ENCODE data around the gene HSPA1B. TPM values are rescaled to one million over a fixed set of nuclear protein-coding genes. Genes with fewer than 3 reads are reported as not detected.

Gene HSPA1B
- total and polyA plus RNA-seq, 2 of the 4 experiments (the other 2 are of a cell fraction) = 61.1 to 93.6 TPM

GRCh38 chr6:31815025-31815838 is 12.3 kb upstream of the HSPA1B start, which contains the start of the genes HSPA1A and HSPA1L:
TSS of gene HSPA1A (plus strand) at chr6:31815543. CDS start at chr6:31815757, 214 bp downstream.
TSS of gene HSPA1L (minus strand) at chr6:31815283. CDS start at chr6:31811972, 3,311 bp downstream.
- BruUV-seq (replicated peaks) = no TSS peak
- peak within 1 kb of the TSS; percentile 98 for H3K14ac ChIP-seq (replicated peaks; ENCODE audit: low read depth, low read length)
- H2AK5ac ChIP-seq (ENCODE audit: low read depth, low read length) = peak within 1 kb of the TSS; percentile 94
- no peaks in the 10 kb centered on the region for H3K36me3 ChIP-seq (ENCODE audit: control insufficient read depth, insufficient read depth, low read length)
- peak within 1 kb of the TSS; percentile 98 for H4K5ac ChIP-seq (ENCODE audit: low read depth, low read length)
- no peaks in the 10 kb centered on the region; the same call in none of the 2 replicates for H3K9me1 ChIP-seq (ENCODE audit: insufficient read depth, low read length)
- H2BK15ac ChIP-seq (ENCODE audit: low read depth, low read length) = peak within 1 kb of the TSS; percentile 94; the same call in 1 of the 3 replicates
- H3K4me2 ChIP-seq (ENCODE audit: low read depth, low read length) = peak within 1 kb of the TSS; percentile 96
- ChIA-PET POLR2A (ENCODE audit: unreplicated experiment) (interaction anchor here (1.2 to 2.0 kb wide), 2 partner anchors 9 to 12 kb away, joined by 10 to 11 read pairs; partner anchors contain the start of genes HSPA1B and LSM2), CTCF (no interaction called here)
- in situ Hi-C loops (cut with MboI; ENCODE audit: low sequenced_read_pairs) = no loop called here
- peak; percentile 95 for DNase-seq
- H3K79me1 ChIP-seq (ENCODE audit: low read depth in 1 of 2, low read length in 2 of 2) = peaks cover 8 to 29% of the 10 kb centered on the region in 2 experiments
- H4K20me1 ChIP-seq (ENCODE audit: insufficient read depth, low read length) = no peaks in the 10 kb centered on the region; the same call in 1 of the 2 replicates
- H3K9ac ChIP-seq (ENCODE audit: low read depth, low read length) = peak within 1 kb of the TSS; percentile 84
- H3K18ac ChIP-seq (ENCODE audit: low read depth, low read length) = peak within 1 kb of the TSS; percentile 79
- H3K56ac ChIP-seq (ENCODE audit: extremely low read depth, insufficient read depth, low read length) = peak within 1 kb of the TSS; percentile 97
- 0% methylated on average over 10 of the region's 56 CpGs; no CpG with 5 or more reads in 1 of the 2 experiments for WGBS, 2 experiments (ENCODE audit: extremely low coverage in 2 of 2, insufficient read length in 1 of 2)
- H2AFZ ChIP-seq (replicated peaks; ENCODE audit: low read length, poor library complexity) = peak within 1 kb of the TSS; percentile 90
- H4K91ac ChIP-seq (ENCODE audit: insufficient read depth, low read depth, low read length) = peak within 1 kb of the TSS; percentile 96
- H2BK120ac ChIP-seq (ENCODE audit: low read depth, low read length) = peak within 1 kb of the TSS; percentile 82
- peak; percentile 89 for ATAC-seq (ENCODE audit: low read depth)
- H3K4ac ChIP-seq (ENCODE audit: low read depth, low read length) = peak within 1 kb of the TSS; percentile 97
- H4K8ac ChIP-seq (ENCODE audit: low read depth in 2 of 2, low read length in 2 of 2) = peak within 1 kb of the TSS; percentile 83 to 99
- no peak within 1 kb of the TSS for H2BK20ac ChIP-seq (ENCODE audit: low read depth, low read length)
- no peaks in the 10 kb centered on the region for H3K27me3 ChIP-seq (ENCODE audit: control insufficient read depth, insufficient read depth, low read length)
- peaks cover 3% of the 10 kb centered on the region for H3K4me1 ChIP-seq (ENCODE audit: control insufficient read depth, insufficient read depth, low read length)
- H2AK9ac ChIP-seq (replicated peaks; ENCODE audit: low read depth, low read length, poor library complexity) = peak within 1 kb of the TSS; percentile 100
- H3K27ac ChIP-seq (ENCODE audit: insufficient read depth, low read length) = peak within 1 kb of the TSS; percentile 98
- dilution Hi-C loops (cut with HindIII; ENCODE audit: low sequenced_read_pairs, unreplicated experiment) = no loop called here
- intact Hi-C loops (cut with micrococcal nuclease) = no loop called here
- peak within 1 kb of the TSS; percentile 66 for H3K4me3 ChIP-seq (ENCODE audit: insufficient read depth, low read depth, low read length)
- peak within 1 kb of the TSS; percentile 91 for H2BK5ac ChIP-seq (ENCODE audit: low read depth, low read length, poor library complexity, severe bottlenecking)
- H3K23ac ChIP-seq (ENCODE audit: low read depth, low read length) = peak within 1 kb of the TSS; percentile 82
- H3K9me3 ChIP-seq (ENCODE audit: control insufficient read depth, insufficient read depth, low read length) = no peaks in the 10 kb centered on the region
- TF ChIP-seq RAD21 (IDR thresholded peaks at IDR 0.05; ENCODE audit: low read length) (no peak), MXI1 (IDR thresholded peaks at IDR 0.05; ENCODE audit: borderline replicate concordance, low read depth, low read length) (no peak), MAFK (IDR thresholded peaks at IDR 0.05; ENCODE audit: low read depth, low read length) (no peak), SMC3 (IDR thresholded peaks at IDR 0.05; ENCODE audit: low read depth, low read length) (no peak), POLR2A (IDR thresholded peaks at IDR 0.05; ENCODE audit: low read depth, low read length) (peak; percentile 99), NFE2L2 (IDR thresholded peaks at IDR 0.05; ENCODE audit: low read depth, low read length) (no peak), RCOR1 (IDR thresholded peaks at IDR 0.05; ENCODE audit: insufficient replicate concordance, low read length) (no peak), FOS (IDR thresholded peaks at IDR 0.05; ENCODE audit: low read depth, low read length) (no peak), USF2 (IDR thresholded peaks at IDR 0.05; ENCODE audit: low read depth, low read length) (no peak), BHLHE40 (IDR thresholded peaks at IDR 0.05; ENCODE audit: low read depth, low read length) (no peak), RFX5 (IDR thresholded peaks at IDR 0.05; ENCODE audit: low read depth, low read length) (0 out of 2 replicates have a peak, but pooled peaks have one; percentile 5), CHD1 (IDR thresholded peaks at IDR 0.05; ENCODE audit: low read depth, low read length) (no peak)
- TF ChIP-seq, protein P1, sequence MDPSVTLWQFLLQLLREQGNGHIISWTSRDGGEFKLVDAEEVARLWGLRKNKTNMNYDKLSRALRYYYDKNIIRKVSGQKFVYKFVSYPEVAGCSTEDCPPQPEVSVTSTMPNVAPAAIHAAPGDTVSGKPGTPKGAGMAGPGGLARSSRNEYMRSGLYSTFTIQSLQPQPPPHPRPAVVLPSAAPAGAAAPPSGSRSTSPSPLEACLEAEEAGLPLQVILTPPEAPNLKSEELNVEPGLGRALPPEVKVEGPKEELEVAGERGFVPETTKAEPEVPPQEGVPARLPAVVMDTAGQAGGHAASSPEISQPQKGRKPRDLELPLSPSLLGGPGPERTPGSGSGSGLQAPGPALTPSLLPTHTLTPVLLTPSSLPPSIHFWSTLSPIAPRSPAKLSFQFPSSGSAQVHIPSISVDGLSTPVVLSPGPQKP (IDR thresholded peaks at IDR 0.05; ENCODE audit: borderline replicate concordance, low read depth, low read length) = no peak
- TF ChIP-seq, protein P2, sequence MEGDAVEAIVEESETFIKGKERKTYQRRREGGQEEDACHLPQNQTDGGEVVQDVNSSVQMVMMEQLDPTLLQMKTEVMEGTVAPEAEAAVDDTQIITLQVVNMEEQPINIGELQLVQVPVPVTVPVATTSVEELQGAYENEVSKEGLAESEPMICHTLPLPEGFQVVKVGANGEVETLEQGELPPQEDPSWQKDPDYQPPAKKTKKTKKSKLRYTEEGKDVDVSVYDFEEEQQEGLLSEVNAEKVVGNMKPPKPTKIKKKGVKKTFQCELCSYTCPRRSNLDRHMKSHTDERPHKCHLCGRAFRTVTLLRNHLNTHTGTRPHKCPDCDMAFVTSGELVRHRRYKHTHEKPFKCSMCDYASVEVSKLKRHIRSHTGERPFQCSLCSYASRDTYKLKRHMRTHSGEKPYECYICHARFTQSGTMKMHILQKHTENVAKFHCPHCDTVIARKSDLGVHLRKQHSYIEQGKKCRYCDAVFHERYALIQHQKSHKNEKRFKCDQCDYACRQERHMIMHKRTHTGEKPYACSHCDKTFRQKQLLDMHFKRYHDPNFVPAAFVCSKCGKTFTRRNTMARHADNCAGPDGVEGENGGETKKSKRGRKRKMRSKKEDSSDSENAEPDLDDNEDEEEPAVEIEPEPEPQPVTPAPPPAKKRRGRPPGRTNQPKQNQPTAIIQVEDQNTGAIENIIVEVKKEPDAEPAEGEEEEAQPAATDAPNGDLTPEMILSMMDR (conservative IDR thresholded peaks at IDR 0.05; ENCODE audit: low read depth, low read length) = no peak

Measured in IMR-90 (cell line).